Hepatocyte (in vitro differentiated cells): ENCODE results near the gene OR52L1. TPM values are rescaled to one million over a fixed set of nuclear protein-coding genes. Genes with fewer than 3 reads are reported as not detected.

Experiments
- DNase-seq: peaks from one replicate; pipeline ENCODE4 v3.0.0-alpha.2; 2016; ENCODE audit warnings: low spot score
- H2AFZ ChIP-seq: fragments of 200-600 bp; sonication (generic); 2 replicates; pipeline ENCODE4 v1.6.0; 2016; ENCODE audit warnings: antibody characterized with exemption, mild to moderate bottlenecking
- H3K27ac ChIP-seq: fragments of 200-600 bp; sonication (generic); 2 replicates; pipeline ENCODE4 v1.5.1; 2016; ENCODE audit warnings: mild to moderate bottlenecking
- H3K27me3 ChIP-seq: fragments of 200-600 bp; sonication (generic); 2 replicates; pipeline ENCODE4 v1.6.1; 2016
- H3K36me3 ChIP-seq: fragments of 200-600 bp; sonication (generic); replicated peaks from 2 replicates; pipeline ENCODE4 v1.5.1; 2016; ENCODE audit warnings: low read depth; ENCODE audit not compliant: insufficient read depth
- H3K4me1 ChIP-seq: fragments of 200-600 bp; sonication (generic); 2 replicates; pipeline ENCODE4 v1.5.1; 2016; ENCODE audit warnings: mild to moderate bottlenecking, moderate library complexity; ENCODE audit not compliant: insufficient read depth
- H3K4me2 ChIP-seq: fragments of 200-600 bp; sonication (generic); 2 replicates; pipeline ENCODE4 v1.6.0; 2016
- H3K4me3 ChIP-seq: fragments of 200-600 bp; sonication (generic); 2 replicates; pipeline ENCODE4 v1.5.1; 2016; ENCODE audit warnings: mild to moderate bottlenecking
- H3K79me2 ChIP-seq: fragments of 200-600 bp; sonication (generic); 2 replicates; pipeline ENCODE4 v1.6.0; 2017; ENCODE audit warnings: mild to moderate bottlenecking
- H3K9me2 ChIP-seq: fragments of 200-600 bp; sonication (generic); replicated peaks from 2 replicates; pipeline ENCODE4 v1.6.0; 2017; ENCODE audit warnings: mild to moderate bottlenecking; ENCODE audit not compliant: insufficient read depth
- H3K9me3 ChIP-seq: fragments of 200-600 bp; sonication (generic); 2 replicates; pipeline ENCODE4 v1.5.1; 2016; ENCODE audit warnings: low read depth, mild to moderate bottlenecking
- H4K20me1 ChIP-seq: fragments of 200-600 bp; sonication (generic); 2 replicates; pipeline ENCODE4 v1.6.0; 2016; ENCODE audit warnings: mild to moderate bottlenecking; ENCODE audit not compliant: insufficient read depth, poor library complexity, severe bottlenecking
- CTCF ChIP-seq: fragments of 200-600 bp; sonication (generic); IDR thresholded peaks from 2 replicates; pipeline ENCODE4 v1.5.1; 2016; ENCODE audit warnings: antibody characterized with exemption, mild to moderate bottlenecking; ENCODE audit not compliant: poor library complexity
- EZH2 ChIP-seq: fragments of 200-600 bp; sonication (generic); IDR thresholded peaks from 2 replicates; pipeline ENCODE4 v1.6.1; 2016; ENCODE audit warnings: antibody characterized with exemption, mild to moderate bottlenecking, borderline replicate concordance
- EZH2phosphoT487 ChIP-seq: fragments of 200-600 bp; sonication (generic); IDR thresholded peaks from one replicate; pipeline ENCODE4 v1.6.1; 2018; ENCODE audit warnings: antibody characterized with exemption, mild to moderate bottlenecking, low read depth, moderate library complexity; ENCODE audit not compliant: unreplicated experiment, severe bottlenecking
- WGBS: methylation state at CpG from one replicate; pipeline ENCODE4 v1.1.6; 2016; ENCODE audit warnings: low lambda C conversion rate; ENCODE audit errors: missing lambda C conversion rate; 5-methylcytosine and 5-hydroxymethylcytosine counted together
- polyA plus RNA-seq: library from polyadenylated mRNA; unstranded; fragments of >200 nt; fragmentation: Nextera tagmentation; extraction: Ambion mirVana; gene quantifications from 2 replicates; pipeline ENCODE4 v1.2.1, GENCODE V29; 2016
- total RNA-seq: library from RNA; depleted of rRNA; stranded (reverse); fragments of >200 nt; gene quantifications from 2 replicates; pipeline ENCODE4 v1.2.3, GENCODE V29; 2014

OR52L1 gene
- total and polyA plus RNA-seq, 2 experiments from 2014 or later, result not detected

GRCh38 chr11:6025056-6025455 lies 38.3 kb upstream of the OR52L1 start:
- H3K36me3 ChIP-seq, result no peaks in the 10 kb centered on the region
- no peak overlapping the region for H3K4me2 ChIP-seq
- WGBS, result 81% methylated on average over 2 of the region's 2 CpGs
- no peak overlapping the region for H2AFZ ChIP-seq
- no peaks in the 10 kb centered on the region for H3K9me2 ChIP-seq
- H4K20me1 ChIP-seq, result no peaks in the 10 kb centered on the region
- peaks cover 2% of the 10 kb centered on the region for H3K27me3 ChIP-seq
- no peak for TF ChIP-seq EZH2phosphoT487
- TF ChIP-seq EZH2, result no peak
- no peak for TF ChIP-seq CTCF
- H3K4me1 ChIP-seq, result no peaks in the 10 kb centered on the region
- no peak overlapping the region for H3K4me3 ChIP-seq
- peak; percentile 7 for DNase-seq
- no peaks in the 10 kb centered on the region for H3K9me3 ChIP-seq
- H3K79me2 ChIP-seq, result no peaks in the 10 kb centered on the region
- no peak overlapping the region for H3K27ac ChIP-seq

- Histone ChIP-seq H2AFZ (no peak overlapping the region), H3K4me2 (no peak overlapping the region), H4K20me1 (no peaks in the 10 kb centered on the region), H3K36me3 (no peaks in the 10 kb centered on the region), H3K4me3 (no peak overlapping the region), H3K4me1 (no peaks in the 10 kb centered on the region), H3K79me2 (no peaks in the 10 kb centered on the region), H3K27me3 (peaks cover 2% of the 10 kb centered on the region), H3K9me2 (no peaks in the 10 kb centered on the region), H3K27ac (no peak overlapping the region), H3K9me3 (no peaks in the 10 kb centered on the region)
- TF ChIP-seq EZH2, result no peak
- peak; percentile 81 for TF ChIP-seq CTCF
- peak; percentile 68 for DNase-seq
- 4% methylated on average over 4 of the region's 4 CpGs for WGBS
Observed at GRCh38 chr11:6022956-6023355, 36.2 kb upstream of the OR52L1 start.

- TF ChIP-seq EZH2phosphoT487 (no peak), EZH2 (no peak)
- H4K20me1 ChIP-seq, result no peaks in the 10 kb centered on the region
- no peaks in the 10 kb centered on the region for H3K9me3 ChIP-seq
- H2AFZ ChIP-seq, result no peak overlapping the region
- H3K27me3 ChIP-seq, result peaks cover 12% of the 10 kb centered on the region
- H3K4me3 ChIP-seq, result no peak overlapping the region
- no peak overlapping the region for H3K27ac ChIP-seq
- no peaks in the 10 kb centered on the region for H3K9me2 ChIP-seq
- H3K79me2 ChIP-seq, result no peaks in the 10 kb centered on the region
- no peak for DNase-seq
- no peak overlapping the region for H3K4me2 ChIP-seq
- no peaks in the 10 kb centered on the region for H3K4me1 ChIP-seq
- 72% methylated on average over 3 of the region's 3 CpGs for WGBS
- H3K36me3 ChIP-seq, result no peaks in the 10 kb centered on the region
Observed at GRCh38 chr11:6013042-6013441, 26.3 kb upstream of the OR52L1 start.

GRCh38 chr11:6012035-6012668 lies 25.4 kb upstream of the OR52L1 start:
- H3K4me2 ChIP-seq, result no peak overlapping the region
- no peak overlapping the region for H3K27ac ChIP-seq
- DNase-seq, result peak; percentile 8
- no peaks in the 10 kb centered on the region for H3K9me2 ChIP-seq
- no peaks in the 10 kb centered on the region for H3K36me3 ChIP-seq
- H3K27me3 ChIP-seq, result peaks cover 13% of the 10 kb centered on the region
- 70% methylated on average over 4 of the region's 4 CpGs for WGBS
- H3K4me3 ChIP-seq, result no peak overlapping the region
- no peaks in the 10 kb centered on the region for H3K79me2 ChIP-seq
- no peaks in the 10 kb centered on the region for H3K9me3 ChIP-seq
- H2AFZ ChIP-seq, result no peak overlapping the region
- no peak for TF ChIP-seq EZH2phosphoT487
- TF ChIP-seq CTCF, result no peak
- TF ChIP-seq EZH2, result no peak
- no peaks in the 10 kb centered on the region for H4K20me1 ChIP-seq
- H3K4me1 ChIP-seq, result no peaks in the 10 kb centered on the region
